Gastrocnemius medialis (tissue), 4 donors: ENCODE measurements around the gene VWA7. TPM values are rescaled to one million over a fixed set of nuclear protein-coding genes. Genes with fewer than 3 reads are reported as not detected.
"Not testable (repeated sequence)": the region's sequence is repeated elsewhere in the genome, so short reads cannot be mapped to it uniquely, and the experiment has no call there.

Experiments
- ATAC-seq, 2 donors: fragments of 150-250 bp; one replicate each; pipeline ENCODE4 v1.9.1; 2016
- DNase-seq, 2 donors: peaks; one replicate each; pipeline ENCODE4 v3.0.0-alpha.2; 2019
- H3K27ac ChIP-seq, 4 donors: fragments of 200-600 bp; sonication (generic); 1 replicate in 1 of 4; 2 replicates in 3 of 4; pipeline ENCODE4 v1.5.1; 2016 to 2018; ENCODE audit warnings: mild to moderate bottlenecking in 2 of 4, moderate library complexity in 1 of 4
- H3K27me3 ChIP-seq, 3 donors: fragments of 200-600 bp; sonication (generic) in 2 of 3; 1 replicate in 1 of 3; 2 replicates in 2 of 3; pipeline versions ENCODE4 v1.5.1 to v1.6.0; 2016 to 2019; ENCODE audit warnings: mild to moderate bottlenecking in 1 of 3, moderate library complexity in 1 of 3
- H3K36me3 ChIP-seq, 2 donors: fragments of 200-600 bp; sonication (generic) in 1 of 2; one replicate each; pipeline ENCODE4 v1.5.1; 2017 to 2018
- H3K4me1 ChIP-seq, 2 donors: fragments of 200-600 bp; sonication (generic) in 1 of 2; one replicate each; pipeline ENCODE4 v1.5.1; 2016 to 2017; ENCODE audit warnings: mild to moderate bottlenecking in 2 of 2
- H3K4me3 ChIP-seq, 4 donors: fragments of 200-600 bp; sonication (generic) in 3 of 4; 1 replicate in 1 of 4; 2 replicates in 3 of 4; pipeline ENCODE4 v1.5.1; 2016 to 2019; ENCODE audit warnings: mild to moderate bottlenecking in 2 of 4
- H3K9me3 ChIP-seq, 3 donors: fragments of 200-600 bp; sonication (generic) in 2 of 3; 1 replicate in 1 of 3; 2 replicates in 2 of 3; pipeline ENCODE4 v1.5.1; 2016 to 2019
- POLR2A ChIP-seq, 2 donors: fragments of 450-650 bp; IDR thresholded peaks; one replicate each; pipeline ENCODE4 v1.6.1; 2017; ENCODE audit warnings: antibody characterized with exemption in 2 of 2, mild to moderate bottlenecking in 2 of 2, moderate library complexity in 2 of 2
- in situ Hi-C, 4 donors: fragments of 200-750 bp; cut with MboI; loops; one replicate each; pipeline versions ENCODE4 v1.15.0 to v1.8.0; 2017; ENCODE audit warnings: low sequenced_read_pairs in 4 of 4
- intact Hi-C: fragments of 100-400 bp; cut with DNase I; formaldehyde crosslinking; loops from one replicate; pipeline ENCODE4 v1.15.1; 2023; ENCODE audit warnings: low total_unique reads
- total RNA-seq, 4 donors: library from RNA; depleted of rRNA; stranded (reverse); fragments of >200 nt; gene quantifications; one replicate each; pipeline versions ENCODE4 v1.1.0 to v1.2.3, GENCODE V29; 2016
- TF ChIP-seq, protein P1 (sequence below), 5 experiments: fragments of 450-650 bp in 3 of 5; fragments of 200-600 bp in 2 of 5; sonication (generic) in 2 of 5; IDR thresholded peaks in 4 of 5; conservative IDR thresholded peaks in 1 of 5; 1 replicate in 4 of 5; 2 replicates in 1 of 5; pipeline ENCODE4 v1.5.1; 2016 to 2019; ENCODE audit warnings: antibody characterized with exemption in 5 of 5, mild to moderate bottlenecking in 3 of 5, moderate library complexity in 3 of 5

VWA7 gene, protein sequence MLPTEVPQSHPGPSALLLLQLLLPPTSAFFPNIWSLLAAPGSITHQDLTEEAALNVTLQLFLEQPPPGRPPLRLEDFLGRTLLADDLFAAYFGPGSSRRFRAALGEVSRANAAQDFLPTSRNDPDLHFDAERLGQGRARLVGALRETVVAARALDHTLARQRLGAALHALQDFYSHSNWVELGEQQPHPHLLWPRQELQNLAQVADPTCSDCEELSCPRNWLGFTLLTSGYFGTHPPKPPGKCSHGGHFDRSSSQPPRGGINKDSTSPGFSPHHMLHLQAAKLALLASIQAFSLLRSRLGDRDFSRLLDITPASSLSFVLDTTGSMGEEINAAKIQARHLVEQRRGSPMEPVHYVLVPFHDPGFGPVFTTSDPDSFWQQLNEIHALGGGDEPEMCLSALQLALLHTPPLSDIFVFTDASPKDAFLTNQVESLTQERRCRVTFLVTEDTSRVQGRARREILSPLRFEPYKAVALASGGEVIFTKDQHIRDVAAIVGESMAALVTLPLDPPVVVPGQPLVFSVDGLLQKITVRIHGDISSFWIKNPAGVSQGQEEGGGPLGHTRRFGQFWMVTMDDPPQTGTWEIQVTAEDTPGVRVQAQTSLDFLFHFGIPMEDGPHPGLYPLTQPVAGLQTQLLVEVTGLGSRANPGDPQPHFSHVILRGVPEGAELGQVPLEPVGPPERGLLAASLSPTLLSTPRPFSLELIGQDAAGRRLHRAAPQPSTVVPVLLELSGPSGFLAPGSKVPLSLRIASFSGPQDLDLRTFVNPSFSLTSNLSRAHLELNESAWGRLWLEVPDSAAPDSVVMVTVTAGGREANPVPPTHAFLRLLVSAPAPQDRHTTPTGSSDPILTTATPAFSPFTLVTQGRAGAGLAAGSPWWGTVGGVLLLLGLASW
- 1 to 10 TPM; 2.0 to 7.8 (median 4.7) TPM for total RNA-seq

DNA sequence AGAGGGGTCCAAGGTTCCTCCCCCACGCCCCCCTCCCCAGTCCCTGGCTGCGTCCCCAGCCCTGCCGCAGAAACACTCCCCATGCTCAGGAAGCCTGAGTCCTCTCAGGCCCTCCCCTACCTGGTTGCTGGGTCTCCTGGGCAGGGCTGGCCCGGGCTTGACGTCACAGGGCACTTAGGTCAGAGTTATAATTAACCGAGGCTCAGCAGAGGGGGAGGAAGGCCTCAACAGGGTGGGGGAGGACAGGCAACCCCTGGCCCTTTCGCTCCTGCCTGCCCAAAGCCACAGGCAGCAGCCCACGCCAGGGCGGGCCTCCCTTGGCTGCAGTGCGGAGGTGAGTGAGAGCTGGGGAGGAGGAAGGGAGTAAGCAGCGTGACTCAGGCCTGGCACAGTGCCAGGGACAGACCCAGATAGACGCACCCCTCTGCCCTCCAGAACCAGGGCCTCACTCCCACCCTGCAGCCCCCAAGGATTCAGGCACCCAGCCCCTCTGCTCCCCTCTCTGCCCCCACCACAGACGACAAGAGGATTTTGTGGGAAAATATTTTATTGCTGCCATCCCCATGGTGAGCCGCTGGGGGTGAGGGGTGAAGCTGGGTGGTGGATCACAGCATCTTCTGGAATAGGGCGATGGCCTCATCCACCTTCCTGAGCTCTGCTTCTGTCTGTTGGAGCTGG is at the start of gene VWA7:
Gene VWA7, minus strand, starts transcription at position 340 of the 678 bp plus-strand sequence. CDS start 549 bp downstream, outside the sequence.
- ATAC-seq (peak; percentile 70 to 89), DNase-seq (peak; percentile 45 to 89)
- Histone ChIP-seq H3K4me1 (peaks cover 11 to 17% of the 10 kb centered on the region in 2 donors), H3K36me3 (peaks cover 0 to 36% of the 10 kb centered on the region in 2 donors), H3K27me3 (no peaks in the 10 kb centered on the region), H3K9me3 (no peaks in the 10 kb centered on the region), H3K27ac (peak within 1 kb of the TSS; percentile 83 to 88 (median 86)), H3K4me3 (peak within 1 kb of the TSS; percentile 26 to 44 (median 37))
- intact Hi-C loops (loop anchor here (10.0 kb wide), 1 partner anchor 88 kb away; the partner anchor contains the start of gene NEU1), in situ Hi-C loops (loop anchor here in 2 of 4 donors (10.0 kb wide), 1 partner anchor 58 kb away; no protein-coding TSS in a partner anchor)
- TF ChIP-seq, protein P1, sequence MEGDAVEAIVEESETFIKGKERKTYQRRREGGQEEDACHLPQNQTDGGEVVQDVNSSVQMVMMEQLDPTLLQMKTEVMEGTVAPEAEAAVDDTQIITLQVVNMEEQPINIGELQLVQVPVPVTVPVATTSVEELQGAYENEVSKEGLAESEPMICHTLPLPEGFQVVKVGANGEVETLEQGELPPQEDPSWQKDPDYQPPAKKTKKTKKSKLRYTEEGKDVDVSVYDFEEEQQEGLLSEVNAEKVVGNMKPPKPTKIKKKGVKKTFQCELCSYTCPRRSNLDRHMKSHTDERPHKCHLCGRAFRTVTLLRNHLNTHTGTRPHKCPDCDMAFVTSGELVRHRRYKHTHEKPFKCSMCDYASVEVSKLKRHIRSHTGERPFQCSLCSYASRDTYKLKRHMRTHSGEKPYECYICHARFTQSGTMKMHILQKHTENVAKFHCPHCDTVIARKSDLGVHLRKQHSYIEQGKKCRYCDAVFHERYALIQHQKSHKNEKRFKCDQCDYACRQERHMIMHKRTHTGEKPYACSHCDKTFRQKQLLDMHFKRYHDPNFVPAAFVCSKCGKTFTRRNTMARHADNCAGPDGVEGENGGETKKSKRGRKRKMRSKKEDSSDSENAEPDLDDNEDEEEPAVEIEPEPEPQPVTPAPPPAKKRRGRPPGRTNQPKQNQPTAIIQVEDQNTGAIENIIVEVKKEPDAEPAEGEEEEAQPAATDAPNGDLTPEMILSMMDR (IDR thresholded peaks at IDR 0.05 in 4 of 5, conservative IDR thresholded peaks at IDR 0.05 in 1 of 5), result no peak
- TF ChIP-seq POLR2A (IDR thresholded peaks at IDR 0.05), result peak in 1 of 2 donors; percentile 31

DNA sequence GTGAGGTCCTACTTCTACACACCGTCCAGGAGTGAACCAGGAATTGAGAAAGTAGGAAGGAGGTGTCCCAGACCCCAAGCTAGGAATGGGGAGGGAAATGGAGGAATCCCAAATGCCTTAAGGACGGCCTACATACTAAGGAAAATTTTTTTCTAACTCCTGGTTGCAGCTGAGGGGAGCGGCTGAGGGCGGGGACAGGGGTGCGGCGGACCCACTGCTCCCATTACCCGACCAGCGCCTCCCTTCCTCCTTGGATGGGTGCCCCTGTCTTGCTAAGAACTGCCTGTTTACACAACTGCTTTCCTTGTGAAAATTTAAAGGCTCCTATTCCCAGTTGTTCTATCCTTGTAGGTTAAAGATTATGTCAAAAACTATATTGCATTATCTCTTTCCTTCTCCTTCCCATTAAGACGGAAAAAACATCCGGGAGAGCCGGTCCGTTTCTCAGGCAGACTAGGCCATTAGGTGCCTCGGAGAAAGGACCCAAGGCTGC is 49.7 kb upstream of the VWA7 start:
- Histone ChIP-seq H3K4me1 (peaks cover 37 to 39% of the 10 kb centered on the region in 2 donors), H3K27ac (peak overlapping the region; percentile 97 to 98 (median 97)), H3K36me3 (no peaks in the 10 kb centered on the region), H3K4me3 (peak overlapping the region; percentile 48 to 76 (median 62)), H3K9me3 (no peaks in the 10 kb centered on the region), H3K27me3 (no peaks in the 10 kb centered on the region)
- ATAC-seq (peak; percentile 22 to 28), DNase-seq (peak; percentile 81 to 87)
- intact Hi-C loops (loop anchor here (1.0 to 10.0 kb wide), 2 partner anchors 124 to 1212 kb away; partner anchors contain the start of genes ABHD16A, MRPS18B and PPP1R10), in situ Hi-C loops (no loop called here)
- TF ChIP-seq, protein P1 (IDR thresholded peaks at IDR 0.05 in 4 of 5, conservative IDR thresholded peaks at IDR 0.05 in 1 of 5), result no peak
- no peak for TF ChIP-seq POLR2A (IDR thresholded peaks at IDR 0.05)

DNA sequence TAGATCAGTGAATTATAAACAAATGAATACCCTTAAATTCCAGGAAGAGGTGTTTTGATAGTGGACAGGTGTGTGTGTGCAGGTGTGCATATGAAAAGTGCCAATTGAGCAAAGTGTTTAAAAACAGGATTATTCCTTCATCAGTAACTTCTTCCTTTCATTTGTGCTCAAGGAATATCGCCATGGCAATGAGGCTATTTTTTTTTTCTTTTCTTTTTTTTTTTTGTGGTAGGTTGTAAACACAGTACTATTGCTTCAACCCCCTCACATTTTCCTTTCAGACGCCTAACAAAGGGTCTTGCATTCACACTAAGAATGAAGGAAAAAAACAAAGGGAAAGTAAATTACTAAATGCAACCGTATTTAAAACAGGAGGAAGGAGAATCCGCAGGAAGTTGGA is 48.4 kb upstream of the VWA7 start:
- H3K27ac ChIP-seq, result peak overlapping the region; percentile 97 to 98 (median 97)
- DNase-seq (no peak), ATAC-seq (no peak)
- no peak for TF ChIP-seq POLR2A (IDR thresholded peaks at IDR 0.05)
- TF ChIP-seq, protein P1 (IDR thresholded peaks at IDR 0.05 in 4 of 5, conservative IDR thresholded peaks at IDR 0.05 in 1 of 5), result no peak
- no peaks in the 10 kb centered on the region for H3K36me3 ChIP-seq
- no peaks in the 10 kb centered on the region for H3K27me3 ChIP-seq
- H3K4me3 ChIP-seq, result no peak overlapping the region
- intact Hi-C loops, result loop anchor here (10.0 kb wide), 1 partner anchor 1211 kb away; the partner anchor contains the start of genes MRPS18B and PPP1R10
- H3K4me1 ChIP-seq, result peaks cover 38% of the 10 kb centered on the region in 2 donors
- no peaks in the 10 kb centered on the region for H3K9me3 ChIP-seq
- in situ Hi-C loops, result no loop called here

DNA sequence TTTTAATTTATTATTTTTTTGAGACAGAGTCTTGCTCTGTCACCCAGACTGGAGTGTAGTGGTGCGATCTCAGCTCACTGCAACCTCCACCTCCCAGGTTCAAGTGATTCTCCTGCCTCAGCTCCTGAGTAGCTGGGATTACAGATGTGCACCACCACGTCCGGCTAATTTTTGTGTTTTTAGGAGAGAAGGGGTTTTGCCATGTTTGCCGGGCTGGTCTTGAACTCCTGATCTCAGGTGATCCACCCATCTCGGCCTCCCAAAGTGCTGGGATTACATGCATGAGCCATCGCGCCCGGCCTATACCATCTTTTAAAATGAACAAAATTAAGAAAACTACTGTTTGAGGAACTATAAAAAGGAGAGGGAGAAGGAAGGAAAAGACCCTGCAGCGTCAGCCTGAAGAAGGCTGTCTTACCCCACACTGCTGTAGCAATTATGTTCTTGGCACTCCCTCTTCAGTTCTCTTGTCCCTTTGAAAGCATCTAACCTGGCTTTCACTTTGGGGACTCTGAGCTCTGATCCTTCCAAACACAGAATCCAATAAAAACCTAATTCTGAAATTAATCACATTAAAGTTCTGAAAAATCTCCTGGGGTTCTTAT is 46.6 kb upstream of the VWA7 start:
- not testable (repeated sequence) for H3K36me3 ChIP-seq, DNase-seq, H3K4me3 ChIP-seq, H3K9me3 ChIP-seq, ATAC-seq, H3K27me3 ChIP-seq
- in situ Hi-C loops (loop anchor here in 1 of 4 donors (25.0 kb wide), 1 partner anchor 364 kb away; the partner anchor contains the start of genes AGER, AGPAT1, GPSM3 and PBX2), intact Hi-C loops (loop anchor here (5.0 to 10.0 kb wide), 2 partner anchors 1149 to 1209 kb away; partner anchors contain the start of genes MRPS18B and PPP1R10)
- Histone ChIP-seq H3K27ac (peak overlapping the region; percentile 97 to 98 (median 97)), H3K4me1 (peaks cover 55 to 56% of the 10 kb centered on the region in 2 donors)
